Kidney (tissue), 14 donors: ENCODE data around the gene SYTL5. TPM values are rescaled to one million over a fixed set of nuclear protein-coding genes. Genes with fewer than 3 reads are reported as not detected.

ENCODE experiments used
- DNase-seq, 5 donors: peaks; one replicate each; pipeline ENCODE4 v3.0.0-alpha.2; 2013 to 2020
- FAIRE-seq: peaks from 2 replicates; lab custom pipeline; 2012; peaks lifted over from hg19 to GRCh38; lab: Jason Lieb, UNC
- H3K27ac ChIP-seq, 2 donors: one replicate each; pipeline ENCODE4 v1.7.0; 2013; ENCODE audit warnings: low read depth in 2 of 2, low read length in 2 of 2, inconsistent platforms in 1 of 2
- H3K27me3 ChIP-seq: one replicate; pipeline ENCODE4 v1.7.1; 2013; ENCODE audit warnings: low read length, inconsistent platforms; ENCODE audit not compliant: control insufficient read depth, insufficient read depth
- H3K36me3 ChIP-seq, 3 donors: one replicate each; pipeline versions ENCODE4 v1.7.0 to v1.7.1; 2013; ENCODE audit warnings: low read length in 3 of 3, control low read depth in 1 of 3, inconsistent platforms in 1 of 3; ENCODE audit not compliant: insufficient read depth in 3 of 3, control insufficient read depth in 2 of 3
- H3K4me1 ChIP-seq, 3 donors: one replicate each; pipeline versions ENCODE4 v1.7.0 to v1.7.1; 2013; ENCODE audit warnings: low read length in 3 of 3, inconsistent platforms in 1 of 3, low read depth in 1 of 3; ENCODE audit not compliant: control insufficient read depth in 2 of 3, insufficient read depth in 2 of 3
- H3K4me3 ChIP-seq, 3 donors: one replicate each; pipeline versions ENCODE4 v1.7.0 to v1.8.1; 2013; ENCODE audit warnings: low read length in 3 of 3, control low read depth in 1 of 3, inconsistent platforms in 1 of 3
- H3K9ac ChIP-seq, 3 donors: one replicate each; pipeline versions ENCODE4 v1.7.0 to v1.7.1; 2013; ENCODE audit warnings: low read length in 3 of 3, control low read depth in 1 of 3, inconsistent platforms in 1 of 3
- H3K9me3 ChIP-seq, 3 donors: one replicate each; pipeline versions ENCODE4 v1.7.0 to v1.7.1; 2013; ENCODE audit warnings: low read length in 3 of 3, control low read depth in 1 of 3, inconsistent platforms in 1 of 3; ENCODE audit not compliant: control insufficient read depth in 2 of 3, insufficient read depth in 1 of 3
- intact Hi-C: fragments of 100-400 bp; cut with DNase I; formaldehyde crosslinking; loops from one replicate; pipeline ENCODE4 v1.11.1; 2022
- polyA plus RNA-seq: library from polyadenylated mRNA; stranded (reverse); fragments of 350-450 nt; fragmentation: Illumina TruSeq; extraction: RNeasy Lipid Tissue Mini Kit (QIAGEN cat#74804); gene quantifications from one replicate; pipeline ENCODE4 v1.2.3, GENCODE V29; 2014; ENCODE audit warnings: low read depth, low replicate concordance; ENCODE audit not compliant: insufficient read depth
- total RNA-seq: library from RNA; stranded (reverse); fragmentation: NEBNext Ultra II Directional; extraction: Animal tissue kit (Norgen Biotek cat#: 25700); gene quantifications from one replicate; pipeline ENCODE4 v1.2.1, GENCODE V29; 2021
- TF ChIP-seq, protein P1 (sequence below): IDR thresholded peaks from 3 replicates; pipeline ENCODE4 v1.5.1; 2012; ENCODE audit warnings: mild to moderate bottlenecking, moderate library complexity, borderline replicate concordance; ENCODE audit not compliant: insufficient read depth; ENCODE audit errors: extremely low read depth
- donor health status: control.
- donor health status: control.
- donor health status: control.
- donor health status: control.
- donor health status: control.
- donor health status: DM: yes; HTN: yes; CAD: no.
- donor health status: Normal renal cell carcinoma (clear cell type).

SYTL5 gene
- total and polyA plus RNA-seq, 2 donors from 2014 or later: 0.65 to 0.69 TPM

GRCh38 chrX:38103857-38104812 lies 97.8 kb downstream of the SYTL5 start:
- no peaks in the 10 kb centered on the region for H3K27me3 ChIP-seq
- no peak overlapping the region for H3K9ac ChIP-seq
- H3K36me3 ChIP-seq: no peaks in the 10 kb centered on the region
- H3K9me3 ChIP-seq: peaks cover 0 to 2% (median 0%) of the 10 kb centered on the region in 3 donors
- no peak overlapping the region for H3K4me3 ChIP-seq
- no peak overlapping the region for H3K27ac ChIP-seq
- no peak for FAIRE-seq
- intact Hi-C loops: no loop called here
- TF ChIP-seq, protein P1, sequence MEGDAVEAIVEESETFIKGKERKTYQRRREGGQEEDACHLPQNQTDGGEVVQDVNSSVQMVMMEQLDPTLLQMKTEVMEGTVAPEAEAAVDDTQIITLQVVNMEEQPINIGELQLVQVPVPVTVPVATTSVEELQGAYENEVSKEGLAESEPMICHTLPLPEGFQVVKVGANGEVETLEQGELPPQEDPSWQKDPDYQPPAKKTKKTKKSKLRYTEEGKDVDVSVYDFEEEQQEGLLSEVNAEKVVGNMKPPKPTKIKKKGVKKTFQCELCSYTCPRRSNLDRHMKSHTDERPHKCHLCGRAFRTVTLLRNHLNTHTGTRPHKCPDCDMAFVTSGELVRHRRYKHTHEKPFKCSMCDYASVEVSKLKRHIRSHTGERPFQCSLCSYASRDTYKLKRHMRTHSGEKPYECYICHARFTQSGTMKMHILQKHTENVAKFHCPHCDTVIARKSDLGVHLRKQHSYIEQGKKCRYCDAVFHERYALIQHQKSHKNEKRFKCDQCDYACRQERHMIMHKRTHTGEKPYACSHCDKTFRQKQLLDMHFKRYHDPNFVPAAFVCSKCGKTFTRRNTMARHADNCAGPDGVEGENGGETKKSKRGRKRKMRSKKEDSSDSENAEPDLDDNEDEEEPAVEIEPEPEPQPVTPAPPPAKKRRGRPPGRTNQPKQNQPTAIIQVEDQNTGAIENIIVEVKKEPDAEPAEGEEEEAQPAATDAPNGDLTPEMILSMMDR: no peak
- no peaks in the 10 kb centered on the region for H3K4me1 ChIP-seq
- no peak for DNase-seq

GRCh38 chrX:38105216-38105725 lies 98.9 kb downstream of the SYTL5 start:
- H3K4me1 ChIP-seq: no peaks in the 10 kb centered on the region
- H3K27me3 ChIP-seq: no peaks in the 10 kb centered on the region
- TF ChIP-seq, protein P1: no peak
- H3K4me3 ChIP-seq: no peak overlapping the region
- H3K27ac ChIP-seq: no peak overlapping the region
- H3K9me3 ChIP-seq: no peaks in the 10 kb centered on the region
- no peaks in the 10 kb centered on the region for H3K36me3 ChIP-seq
- intact Hi-C loops: no loop called here
- no peak overlapping the region for H3K9ac ChIP-seq
- DNase-seq: no peak
- no peak for FAIRE-seq

- intact Hi-C loops: no loop called here
- FAIRE-seq: no peak
- no peak overlapping the region for H3K4me3 ChIP-seq
- no peaks in the 10 kb centered on the region for H3K9me3 ChIP-seq
- no peaks in the 10 kb centered on the region for H3K27me3 ChIP-seq
- H3K36me3 ChIP-seq: no peaks in the 10 kb centered on the region
- H3K9ac ChIP-seq: no peak overlapping the region
- H3K27ac ChIP-seq: no peak overlapping the region
- DNase-seq: peak in 1 of 5 donors; percentile 5
- no peaks in the 10 kb centered on the region for H3K4me1 ChIP-seq
- TF ChIP-seq, protein P1: no peak
Measured at GRCh38 chrX:38106991-38107655, 100.8 kb downstream of the SYTL5 start.
